HG03342 (cell line): ENCODE data around the gene NAGK.
"Not testable (repeated sequence)": the region's sequence is repeated elsewhere in the genome, so short reads cannot be mapped to it uniquely, and the experiment has no call there.

Source experiments
- ATAC-seq: cut with Tn5 transposase; IDR thresholded peaks from one replicate; pipeline ENCODE4 v1.9.1; 2021; ENCODE audit warnings: mild to moderate bottlenecking, moderate library complexity; ENCODE audit not compliant: unreplicated experiment

The NAGK gene

DNA sequence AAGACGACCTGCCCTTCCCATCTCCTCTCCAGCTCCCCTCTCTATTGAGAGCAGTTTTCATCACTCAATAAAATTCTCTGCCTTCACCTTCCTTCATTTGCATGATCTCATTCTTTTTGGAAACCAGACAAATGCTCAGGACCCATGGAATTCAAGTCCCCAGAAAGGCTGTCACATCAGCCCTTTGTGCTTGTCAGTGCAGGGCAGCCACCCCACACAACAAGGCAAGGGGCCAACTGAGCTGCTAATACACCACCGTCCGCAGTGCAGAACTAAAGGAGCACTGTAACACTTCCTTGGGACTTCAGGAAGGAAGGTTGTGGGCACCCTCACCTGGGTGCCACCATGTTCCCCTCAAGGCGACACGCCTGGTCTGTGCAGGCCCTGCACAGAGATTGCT, 35.4 kb downstream of the NAGK start:
- no peak for ATAC-seq

DNA sequence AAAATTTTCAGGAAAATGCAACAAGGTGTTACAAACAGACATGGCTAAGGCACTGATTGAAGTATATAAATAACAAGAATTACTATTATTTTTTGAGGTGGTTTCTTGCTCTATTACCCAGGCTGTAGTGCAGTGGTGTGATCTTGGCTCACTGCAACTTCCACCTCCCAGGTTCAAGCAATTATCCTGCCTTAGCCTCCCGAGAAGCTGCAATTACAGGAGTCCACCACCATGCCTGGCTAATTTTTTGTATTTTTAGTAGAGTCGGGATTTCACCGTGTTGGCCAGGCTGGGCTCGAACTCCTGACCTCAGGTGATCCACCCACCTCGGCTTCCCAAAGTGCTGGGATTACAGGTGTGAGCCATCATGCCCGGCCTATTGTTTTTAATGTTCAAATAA, 38.0 kb downstream of the NAGK start:
- ATAC-seq: not testable (repeated sequence)

GRCh38 chr2:71108091-71108490, 39.6 kb downstream of the NAGK start:
- ATAC-seq: no peak

- ATAC-seq: no peak
These were observed 45.4 kb downstream of the NAGK start for GRCh38 chr2:71113843-71114242.

- ATAC-seq: no peak
These were observed 48.6 kb downstream of the NAGK start for GRCh38 chr2:71117063-71117462.

GRCh38 chr2:71120195-71120594, 51.7 kb downstream of the NAGK start:
- ATAC-seq: no peak

DNA sequence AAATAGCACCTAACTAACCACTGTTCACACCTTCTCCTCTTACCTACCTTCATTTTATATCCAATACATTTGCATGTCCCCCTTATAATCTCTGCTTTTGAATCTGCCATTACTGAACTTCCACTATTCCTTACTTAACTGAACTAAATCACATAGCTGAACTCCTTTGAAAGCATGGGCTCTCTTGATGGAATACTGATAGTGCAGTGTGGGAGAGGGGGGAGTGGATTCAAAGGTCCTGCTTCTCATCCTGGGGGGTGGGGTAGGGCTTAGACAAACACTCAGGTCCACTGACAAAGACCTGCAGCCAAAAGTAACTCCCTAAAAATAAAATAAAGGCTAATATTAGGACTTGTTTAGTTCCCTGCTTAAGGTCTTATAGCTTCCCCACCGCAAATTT, 53.0 kb downstream of the NAGK start:
- ATAC-seq: no peak

- no peak for ATAC-seq
These were observed 54.2 kb downstream of the NAGK start for GRCh38 chr2:71122387-71123298.

- ATAC-seq: no peak
These were observed 57.3 kb downstream of the NAGK start for GRCh38 chr2:71125506-71126294.

DNA sequence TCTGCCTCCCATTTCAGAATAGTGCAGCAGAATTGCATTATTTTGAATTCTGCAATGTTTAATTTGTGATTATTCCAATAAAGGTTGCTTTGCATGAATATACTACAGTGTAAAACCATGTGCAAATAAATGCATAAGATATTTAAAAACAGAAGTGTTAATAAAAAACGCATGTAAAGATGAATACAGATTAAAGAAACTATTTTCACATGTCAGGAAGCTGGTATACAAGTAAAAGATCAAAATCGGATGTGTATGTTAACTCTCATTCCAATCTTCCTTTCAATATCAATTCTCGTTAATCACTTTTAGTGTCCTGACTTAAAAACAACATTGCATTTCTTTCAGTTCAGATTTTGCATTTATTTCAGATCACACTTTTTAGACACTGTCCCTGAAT, 58.5 kb downstream of the NAGK start:
- ATAC-seq: no peak
